HG03457 (cell line): Measurements from ENCODE around the gene BIN1.
A peak's percentile ranks its signal among the peaks of the same experiment; 100 is the strongest.
"Not testable (repeated sequence)": the region's sequence is repeated elsewhere in the genome, so short reads cannot be mapped to it uniquely, and the experiment has no call there.

ENCODE experiments used
- ATAC-seq: cut with Tn5 transposase; IDR thresholded peaks from one replicate; pipeline ENCODE4 v1.9.1; 2021; ENCODE audit warnings: moderate number of reproducible peaks; ENCODE audit not compliant: unreplicated experiment

BIN1 gene

GRCh38 chr2:127047716-127048617 is 59.0 kb downstream of the BIN1 start:
- no peak for ATAC-seq

GRCh38 chr2:127047054-127047453 is 59.9 kb downstream of the BIN1 start:
- ATAC-seq: no peak

GRCh38 chr2:127046579-127046978 is 60.4 kb downstream of the BIN1 start:
- no peak for ATAC-seq

GRCh38 chr2:127045792-127046501 is 61.0 kb downstream of the BIN1 start:
- no peak for ATAC-seq

DNA sequence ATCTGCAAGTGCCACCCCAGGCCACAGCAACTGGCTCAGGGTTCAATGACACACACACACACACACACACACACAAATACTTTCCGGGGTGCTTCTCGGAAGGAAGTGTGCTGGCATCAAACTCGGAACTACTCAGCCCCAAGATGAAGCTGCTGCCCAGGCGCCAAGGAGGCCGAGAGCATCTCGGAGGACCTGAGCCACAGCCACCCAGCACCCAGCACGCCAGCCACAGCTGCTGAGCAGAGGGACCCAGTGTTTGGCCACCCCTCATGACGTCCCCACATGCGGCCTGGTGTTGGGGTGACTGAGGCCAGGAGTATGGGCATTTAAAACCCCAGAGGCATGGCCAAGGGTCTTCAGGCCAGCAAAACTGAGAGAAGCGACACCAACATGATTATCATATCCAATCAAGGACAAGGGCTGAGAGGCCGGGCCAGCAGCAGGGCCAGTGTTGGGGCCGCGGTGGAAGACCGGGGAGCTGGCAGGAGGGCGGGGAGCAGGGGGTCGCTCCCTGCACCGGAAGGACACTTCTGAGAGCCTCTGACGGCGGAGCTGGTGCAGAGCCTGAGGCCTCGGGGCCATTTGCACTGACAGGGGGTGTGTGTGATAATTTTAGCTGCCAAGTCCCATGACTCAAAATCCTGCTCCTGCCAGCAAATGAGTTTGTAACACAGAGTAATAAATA is 61.8 kb downstream of the BIN1 start:
- no peak for ATAC-seq

DNA sequence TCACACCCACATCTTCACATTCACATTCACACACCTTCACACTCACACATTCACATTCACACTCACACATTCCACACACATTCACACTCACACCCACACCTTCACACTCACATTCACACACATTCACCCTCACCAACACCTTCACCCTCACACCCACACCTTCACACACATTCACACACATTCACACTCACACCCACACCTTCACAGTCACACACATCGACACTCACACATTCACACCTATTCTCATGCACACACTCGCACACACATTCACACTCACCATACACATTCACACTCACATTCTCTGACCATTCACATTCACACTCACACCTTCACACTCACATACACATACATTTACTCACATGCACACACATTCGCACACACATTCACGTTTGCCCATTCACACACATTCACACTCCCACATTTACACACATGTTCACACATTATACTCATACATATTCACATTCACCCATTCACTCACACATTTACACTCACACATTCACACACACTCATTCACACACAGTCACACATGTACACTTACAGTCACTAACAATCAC is 62.7 kb downstream of the BIN1 start:
- no peak for ATAC-seq

- ATAC-seq: no peak
These were observed 63.4 kb downstream of the BIN1 start for GRCh38 chr2:127043367-127044164.

- ATAC-seq: no peak
These were observed 65.5 kb downstream of the BIN1 start for GRCh38 chr2:127041259-127041970.

DNA sequence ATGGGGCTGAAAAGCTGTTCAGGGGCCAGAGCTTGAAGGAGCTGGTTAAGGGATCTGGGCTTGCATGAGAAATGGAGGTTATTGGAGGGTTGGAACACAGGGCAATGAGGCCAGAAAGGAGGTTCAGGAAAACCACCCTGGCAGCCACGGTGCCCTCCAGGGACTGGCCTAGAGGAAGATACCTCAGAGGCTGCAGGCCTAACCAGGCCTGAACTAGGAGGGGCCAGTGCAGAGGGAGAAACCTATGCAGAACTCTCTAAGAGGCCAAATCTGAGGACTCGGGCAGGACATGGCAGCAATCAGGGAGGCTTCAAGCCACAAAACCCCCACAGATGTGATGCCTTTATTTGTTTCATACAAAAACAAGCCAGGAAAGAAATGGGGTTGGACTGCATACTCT is 66.8 kb downstream of the BIN1 start:
- no peak for ATAC-seq

- ATAC-seq: no peak
These were observed 67.4 kb downstream of the BIN1 start for GRCh38 chr2:127039387-127040031.

- no peak for ATAC-seq
These were observed 69.5 kb downstream of the BIN1 start for GRCh38 chr2:127037476-127037875.

- ATAC-seq: peak; percentile 54
These were observed 71.9 kb downstream of the BIN1 start for GRCh38 chr2:127034883-127035611.

DNA sequence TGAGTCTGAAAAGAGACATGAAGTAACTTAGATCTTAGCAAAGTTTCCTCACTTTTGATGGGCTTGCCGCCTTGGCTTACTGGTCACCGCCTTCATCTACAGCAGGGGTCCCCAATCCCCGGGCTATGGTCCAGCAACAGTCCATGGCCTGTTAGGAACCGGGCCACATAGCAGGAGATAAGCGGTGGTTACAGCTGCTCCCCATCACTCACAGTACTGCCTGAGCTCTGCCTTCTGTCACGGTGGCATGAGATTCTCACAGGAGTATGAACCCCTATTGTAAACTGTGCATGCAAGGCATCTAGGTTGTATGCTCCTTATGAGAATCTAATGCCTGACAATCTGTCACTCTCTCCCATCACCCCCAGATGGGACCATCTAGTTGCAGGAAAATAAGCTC is 72.9 kb downstream of the BIN1 start:
- ATAC-seq: no peak

- no peak for ATAC-seq
These were observed 74.3 kb downstream of the BIN1 start for GRCh38 chr2:127032621-127033020.

DNA sequence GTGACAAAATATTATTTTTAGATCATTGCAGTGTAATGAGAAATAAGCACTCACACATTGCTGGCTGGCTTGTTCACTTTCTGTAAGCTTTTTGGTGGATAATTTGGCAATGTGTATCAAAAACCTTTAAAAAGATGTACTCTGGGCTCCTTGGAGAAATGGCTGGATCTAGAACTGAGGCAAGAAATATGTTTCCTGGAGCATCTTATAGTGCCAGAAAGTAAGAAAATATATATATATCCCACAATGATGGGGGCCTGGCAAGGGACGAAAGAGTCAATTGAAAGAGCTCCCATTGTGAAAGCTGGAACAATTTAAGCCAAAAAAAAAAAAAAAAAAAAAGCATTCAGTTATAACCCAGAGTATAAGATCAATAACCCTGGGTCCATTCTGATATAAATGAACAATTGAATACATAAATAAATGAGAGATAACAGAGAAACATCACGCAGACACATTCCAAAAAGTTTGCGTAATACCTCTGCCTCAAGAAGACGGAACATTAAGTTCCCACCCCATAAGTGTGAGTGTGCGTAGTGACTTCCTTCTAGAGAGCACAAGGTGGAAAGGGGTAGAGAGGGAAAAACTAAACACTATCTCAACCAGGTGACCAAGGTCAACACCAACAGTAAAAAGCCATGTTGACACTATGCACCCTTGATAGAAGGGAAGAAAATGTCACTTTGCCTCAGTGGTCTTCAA is 77.5 kb downstream of the BIN1 start:
- ATAC-seq: no peak

- ATAC-seq: not testable (repeated sequence)
These were observed 78.2 kb downstream of the BIN1 start for GRCh38 chr2:127028745-127029144.

GRCh38 chr2:127027715-127028114 is 79.2 kb downstream of the BIN1 start:
- ATAC-seq: no peak
